ENCODE measurements around the gene RESP18. TPM values are rescaled to one million over a fixed set of nuclear protein-coding genes. Genes with fewer than 3 reads are reported as not detected.

Gene RESP18
- total and polyA plus RNA-seq, 4 donors: not detected

DNA sequence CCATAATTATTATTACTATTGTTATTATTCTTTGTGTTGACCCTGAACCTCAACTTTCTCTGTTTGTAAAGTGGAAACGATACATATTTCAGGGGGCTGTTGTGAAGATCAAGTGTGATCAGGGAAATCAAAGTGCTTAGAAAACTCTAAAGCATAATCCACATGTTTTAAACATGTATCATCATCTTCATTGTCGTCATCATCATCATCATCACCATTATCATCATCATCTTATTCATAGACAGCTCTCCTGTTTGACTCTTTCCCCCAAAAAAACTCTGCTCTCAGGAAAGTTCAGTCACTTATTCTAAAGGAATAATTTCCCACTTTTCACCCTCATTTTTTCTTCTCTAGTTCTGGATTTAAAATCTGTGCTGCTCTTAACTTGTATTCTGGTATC is 28.3 kb downstream of the RESP18 start:
- no peaks in the 10 kb centered on the region for H3K4me1 ChIP-seq (ENCODE audit: control insufficient read depth in 5 of 5, insufficient read depth in 5 of 5, low read length in 5 of 5)
- H3K9me3 ChIP-seq (ENCODE audit: control insufficient read depth in 4 of 4, insufficient read depth in 3 of 4, low read length in 3 of 4): peaks cover 0 to 1% (median 0%) of the 10 kb centered on the region in 4 donors
- WGBS, 2 donors: 52 to 62% methylated on average over 2 of the region's 2 CpGs
- ATAC-seq (ENCODE audit: insufficient read depth, low FRiP score) (no peak), DNase-seq (no peak)
- no peaks in the 10 kb centered on the region for H3K36me3 ChIP-seq (ENCODE audit: control insufficient read depth in 4 of 4, insufficient read depth in 4 of 4, low read length in 4 of 4)
- no peak overlapping the region for H3K27ac ChIP-seq (ENCODE audit: low read depth in 1 of 2, low read length in 1 of 2)
- H3K27me3 ChIP-seq (ENCODE audit: control insufficient read depth in 3 of 3, insufficient read depth in 3 of 3, low read length in 2 of 3): peaks cover 3 to 32% (median 5%) of the 10 kb centered on the region in 3 donors
- H3K4me3 ChIP-seq: no peak overlapping the region
- TF ChIP-seq, protein P1, sequence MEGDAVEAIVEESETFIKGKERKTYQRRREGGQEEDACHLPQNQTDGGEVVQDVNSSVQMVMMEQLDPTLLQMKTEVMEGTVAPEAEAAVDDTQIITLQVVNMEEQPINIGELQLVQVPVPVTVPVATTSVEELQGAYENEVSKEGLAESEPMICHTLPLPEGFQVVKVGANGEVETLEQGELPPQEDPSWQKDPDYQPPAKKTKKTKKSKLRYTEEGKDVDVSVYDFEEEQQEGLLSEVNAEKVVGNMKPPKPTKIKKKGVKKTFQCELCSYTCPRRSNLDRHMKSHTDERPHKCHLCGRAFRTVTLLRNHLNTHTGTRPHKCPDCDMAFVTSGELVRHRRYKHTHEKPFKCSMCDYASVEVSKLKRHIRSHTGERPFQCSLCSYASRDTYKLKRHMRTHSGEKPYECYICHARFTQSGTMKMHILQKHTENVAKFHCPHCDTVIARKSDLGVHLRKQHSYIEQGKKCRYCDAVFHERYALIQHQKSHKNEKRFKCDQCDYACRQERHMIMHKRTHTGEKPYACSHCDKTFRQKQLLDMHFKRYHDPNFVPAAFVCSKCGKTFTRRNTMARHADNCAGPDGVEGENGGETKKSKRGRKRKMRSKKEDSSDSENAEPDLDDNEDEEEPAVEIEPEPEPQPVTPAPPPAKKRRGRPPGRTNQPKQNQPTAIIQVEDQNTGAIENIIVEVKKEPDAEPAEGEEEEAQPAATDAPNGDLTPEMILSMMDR (IDR thresholded peaks at IDR 0.05; ENCODE audit: control extremely low read depth, extremely low read depth): no peak
- no peak overlapping the region for H3K9ac ChIP-seq (ENCODE audit: insufficient read depth in 1 of 2, low read length in 2 of 2)

DNA sequence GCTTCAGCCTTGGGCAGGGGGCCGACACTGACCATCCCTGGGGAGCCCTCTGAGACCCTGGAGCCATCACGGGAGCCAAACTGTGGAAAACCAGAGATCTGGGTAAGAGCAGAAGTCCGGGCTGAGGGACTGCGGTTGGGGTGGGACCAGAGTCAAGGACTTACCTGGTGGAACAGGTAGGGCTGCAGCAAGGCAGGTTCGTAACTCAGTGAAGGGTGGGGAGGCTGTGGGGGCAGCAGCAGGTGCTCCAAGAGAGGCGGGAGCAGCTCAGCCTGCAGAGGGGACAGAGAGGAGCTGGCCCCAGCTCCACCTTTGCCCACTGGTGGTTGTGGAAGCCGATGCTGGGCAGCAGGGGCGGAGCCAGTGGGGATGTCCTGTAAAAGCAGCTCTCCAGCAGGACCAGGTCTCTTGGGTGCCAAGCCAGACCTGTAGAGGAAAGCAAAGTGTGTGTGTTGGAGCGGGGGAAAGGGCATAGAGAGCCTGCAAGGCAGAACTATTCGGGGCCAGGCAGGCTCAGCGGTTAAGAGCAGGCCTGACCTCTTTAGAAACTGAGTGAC is 30.1 kb downstream of the RESP18 start:
- ATAC-seq (ENCODE audit: insufficient read depth, low FRiP score): no peak
- no peaks in the 10 kb centered on the region for H3K36me3 ChIP-seq (ENCODE audit: control insufficient read depth in 4 of 4, insufficient read depth in 4 of 4, low read length in 4 of 4)
- 65 to 79% methylated on average over 11 of the region's 11 CpGs for WGBS, 2 donors
- H3K4me1 ChIP-seq (ENCODE audit: control insufficient read depth in 5 of 5, insufficient read depth in 5 of 5, low read length in 5 of 5): no peaks in the 10 kb centered on the region
- no peak for DNase-seq
- H3K27ac ChIP-seq (ENCODE audit: low read depth in 1 of 2, low read length in 1 of 2): no peak overlapping the region
- H3K4me3 ChIP-seq: no peak overlapping the region
- H3K9ac ChIP-seq (ENCODE audit: insufficient read depth in 1 of 2, low read length in 2 of 2): no peak overlapping the region
- TF ChIP-seq, protein P1 (IDR thresholded peaks at IDR 0.05; ENCODE audit: control extremely low read depth, extremely low read depth): no peak
- H3K27me3 ChIP-seq (ENCODE audit: control insufficient read depth in 3 of 3, insufficient read depth in 3 of 3, low read length in 2 of 3): peaks cover 0 to 25% (median 2%) of the 10 kb centered on the region in 3 donors
- no peaks in the 10 kb centered on the region for H3K9me3 ChIP-seq (ENCODE audit: control insufficient read depth in 4 of 4, insufficient read depth in 3 of 4, low read length in 3 of 4)

DNA sequence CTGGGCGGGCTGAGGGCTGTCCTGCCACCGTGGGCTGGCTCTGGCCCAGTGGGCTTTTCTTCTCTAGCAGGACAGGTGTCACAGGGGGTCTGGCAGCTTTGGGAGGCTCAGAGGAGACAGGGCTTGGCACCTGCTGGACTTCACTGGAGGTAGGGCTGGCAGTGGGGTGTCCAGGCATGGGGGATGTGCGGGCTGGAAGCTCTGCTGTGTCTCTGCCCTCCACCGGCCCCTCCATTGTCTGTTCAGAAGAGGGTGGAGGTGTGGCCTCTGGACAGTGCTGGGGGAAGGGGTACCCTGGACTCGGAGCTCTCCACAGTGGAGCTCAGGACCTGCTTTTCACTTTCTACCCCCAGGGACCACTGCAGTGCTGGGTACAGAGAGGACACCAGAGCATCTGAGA is 32.5 kb downstream of the RESP18 start:
- no peak for DNase-seq

More for the DNA sequence above, 32.5 kb downstream of the RESP18 start:
- 56 to 82% methylated on average over 5 of the region's 5 CpGs for WGBS, 2 donors
- Histone ChIP-seq H3K4me3 (no peak overlapping the region), H3K9me3 (ENCODE audit: control insufficient read depth in 4 of 4, insufficient read depth in 3 of 4, low read length in 3 of 4) (no peaks in the 10 kb centered on the region), H3K9ac (ENCODE audit: insufficient read depth in 1 of 2, low read length in 2 of 2) (no peak overlapping the region), H3K27me3 (ENCODE audit: control insufficient read depth in 3 of 3, insufficient read depth in 3 of 3, low read length in 2 of 3) (peaks cover 0 to 29% (median 2%) of the 10 kb centered on the region in 3 donors), H3K36me3 (ENCODE audit: control insufficient read depth in 4 of 4, insufficient read depth in 4 of 4, low read length in 4 of 4) (no peaks in the 10 kb centered on the region), H3K4me1 (ENCODE audit: control insufficient read depth in 5 of 5, insufficient read depth in 5 of 5, low read length in 5 of 5) (peaks cover 0 to 3% (median 1%) of the 10 kb centered on the region in 5 donors), H3K27ac (ENCODE audit: low read depth in 1 of 2, low read length in 1 of 2) (no peak overlapping the region)
- ATAC-seq (ENCODE audit: insufficient read depth, low FRiP score): no peak
- TF ChIP-seq, protein P1 (IDR thresholded peaks at IDR 0.05; ENCODE audit: control extremely low read depth, extremely low read depth): no peak
